ENCODE measurements around the gene IGSF5. TPM values are rescaled to one million over a fixed set of nuclear protein-coding genes. Genes with fewer than 3 reads are reported as not detected.
"Not testable (repeated sequence)": the region's sequence is repeated elsewhere in the genome, so short reads cannot be mapped to it uniquely, and the experiment has no call there.

Gene IGSF5
- total RNA-seq (2013; cell fraction: nucleolus; rRNA removed): not detected in 2 replicates
- total RNA-seq (2014; rRNA removed): not detected in 2 replicates
- total RNA-seq (2014; rRNA removed; fragmentation: Illumina TruSeq; extraction: Trizol): not detected in 2 replicates
- not detected in 2 replicates for total RNA-seq (2021)
- not detected for polyA plus RNA-seq (2011; ENCODE audit: low read depth)
- polyA plus RNA-seq (2011; rRNA removed): not detected in 2 replicates
- polyA plus RNA-seq (2011; cell fraction: cytosol; rRNA removed): not detected in 2 replicates
- not detected in 2 replicates for polyA plus RNA-seq (2011; cell fraction: nucleus; rRNA removed)
- polyA plus RNA-seq (2012): not detected in 2 replicates
- not detected in 2 replicates for polyA plus RNA-seq (2014; fragmentation: Illumina TruSeq; extraction: Trizol)
- not detected for polyA plus RNA-seq (2014; fragmentation: Nextera tagmentation; extraction: Ambion mirVana)
- not detected in 2 replicates for polyA plus RNA-seq (2014; rRNA removed)
- not detected for polyA plus RNA-seq (2016; fragmentation: Nextera tagmentation; extraction: Ambion mirVana)
- not detected in 2 replicates for polyA minus RNA-seq (2011; rRNA and poly(A)+ RNA removed)
- polyA minus RNA-seq (2011; cell fraction: cytosol; rRNA and poly(A)+ RNA removed): not detected in 2 replicates
- not detected in 2 replicates for polyA minus RNA-seq (2011; cell fraction: nucleus; rRNA and poly(A)+ RNA removed)
- percentile 3 among the genes with signal in this experiment for Bru-seq, nascent RNA
- percentile 2 among the genes with signal in this experiment for BruChase-seq, experiment 1, labeled RNA remaining after a 6-hour chase
- BruChase-seq, experiment 2, labeled RNA remaining after a 2-hour chase: percentile 5 among the genes with signal in this experiment
- long read RNA-seq, experiment 1: 0 reads
- long read RNA-seq, experiment 2: 0 reads

- H3K27ac ChIP-seq (ENCODE audit: control insufficient read depth, insufficient read depth); H3K9me3 ChIP-seq (replicated peaks; ENCODE audit: control insufficient read depth, insufficient read depth, low read length); H3K9ac ChIP-seq (ENCODE audit: control insufficient read depth, insufficient read depth, low read length); ATAC-seq; H3K4me2 ChIP-seq (ENCODE audit: control insufficient read depth, insufficient read depth); SMC1A ChIA-PET (ENCODE audit: uncharacterized antibody, unreplicated experiment); CTCF ChIA-PET; H3K4me3 ChIP-seq; BruUV-seq (replicated peaks); H3K79me2 ChIP-seq (ENCODE audit: control insufficient read depth, insufficient read depth, low read length); H4K20me1 ChIP-seq (ENCODE audit: control insufficient read depth, insufficient read depth); intact Hi-C loops (cut with micrococcal nuclease; ENCODE audit: unreplicated experiment); H3K36me3 ChIP-seq (ENCODE audit: control insufficient read depth in 2 of 2, insufficient read depth in 2 of 2, low read length in 1 of 2); POLR2A ChIA-PET; H3K27me3 ChIP-seq (replicated peaks in 1 of 2; ENCODE audit: control insufficient read depth in 2 of 2, insufficient read depth in 2 of 2, low read length in 1 of 2); H3K4me1 ChIP-seq (ENCODE audit: control insufficient read depth, insufficient read depth, low read length); RAD21 ChIA-PET (ENCODE audit: unreplicated experiment); DNase-seq (ENCODE audit: low read depth, low spot score); in situ Hi-C loops (cut with MboI); H2AFZ ChIP-seq (ENCODE audit: control insufficient read depth, low read depth, low read length); FAIRE-seq: not testable (repeated sequence)
- WGBS (ENCODE audit: insufficient coverage, insufficient replicate concordance, low lambda C conversion rate, missing lambda C conversion rate): 21% methylated on average over 4 of the region's 4 CpGs
Observed at GRCh38 chr21:39744883-39745282, at the start of gene IGSF5. Gene IGSF5, plus strand, starts transcription at chr21:39745183. Its CDS starts 327 bp downstream, at chr21:39745510.

- no TSS peak for BruUV-seq (replicated peaks)
- WGBS (ENCODE audit: insufficient coverage, insufficient replicate concordance, low lambda C conversion rate, missing lambda C conversion rate): 24% methylated on average over 7 of the region's 7 CpGs
- POLR2A ChIA-PET: no interaction called here
Observed at GRCh38 chr21:39696196-39696595, 48.8 kb upstream of the IGSF5 start.

More at GRCh38 chr21:39696196-39696595, 48.8 kb upstream of the IGSF5 start:
- Histone ChIP-seq H3K79me2 (ENCODE audit: control insufficient read depth, insufficient read depth, low read length) (no peaks in the 10 kb centered on the region), H3K4me2 (ENCODE audit: control insufficient read depth, insufficient read depth) (no peak overlapping the region), H3K4me3 (no peak overlapping the region), H3K36me3 (ENCODE audit: control insufficient read depth in 2 of 2, insufficient read depth in 2 of 2, low read length in 1 of 2) (no peaks in the 10 kb centered on the region), H3K9me3 (replicated peaks; ENCODE audit: control insufficient read depth, insufficient read depth, low read length) (no peaks in the 10 kb centered on the region), H3K27ac (ENCODE audit: control insufficient read depth, insufficient read depth) (no peak overlapping the region), H3K4me1 (ENCODE audit: control insufficient read depth, insufficient read depth, low read length) (no peaks in the 10 kb centered on the region), H2AFZ (ENCODE audit: control insufficient read depth, low read depth, low read length) (no peak overlapping the region), H3K9ac (ENCODE audit: control insufficient read depth, insufficient read depth, low read length) (no peak overlapping the region), H4K20me1 (ENCODE audit: control insufficient read depth, insufficient read depth) (no peaks in the 10 kb centered on the region), H3K27me3 (replicated peaks in 1 of 2; ENCODE audit: control insufficient read depth in 2 of 2, insufficient read depth in 2 of 2, low read length in 1 of 2) (no peaks in the 10 kb centered on the region)
- TF ChIP-seq RAD51 (IDR thresholded peaks at IDR 0.05): no peak
- no peak for TF ChIP-seq MEF2B (IDR thresholded peaks at IDR 0.05; ENCODE audit: partially characterized antibody, poor library complexity, severe bottlenecking)
- ChIA-PET SMC1A (ENCODE audit: uncharacterized antibody, unreplicated experiment) (no interaction called here), CTCF (no interaction called here), RAD21 (ENCODE audit: unreplicated experiment) (no interaction called here)
- in situ Hi-C loops (cut with MboI) (no loop called here), intact Hi-C loops (cut with micrococcal nuclease; ENCODE audit: unreplicated experiment) (no loop called here)
- ATAC-seq: no peak
- DNase-seq (ENCODE audit: low read depth, low spot score): no peak
- no peak for FAIRE-seq

All from GM12878 (cell line).